Hematopoietic multipotent progenitor cell treated with erythropoietin and hydrocortisone succinate and interleukin-3 and kit ligand, for 4 days (in vitro differentiated cells): ENCODE data around the gene PDZRN3.

Experiments
- DNase-seq: peaks from one replicate; pipeline ENCODE4 v3.0.0-alpha.2; 2015

The PDZRN3 gene

DNA sequence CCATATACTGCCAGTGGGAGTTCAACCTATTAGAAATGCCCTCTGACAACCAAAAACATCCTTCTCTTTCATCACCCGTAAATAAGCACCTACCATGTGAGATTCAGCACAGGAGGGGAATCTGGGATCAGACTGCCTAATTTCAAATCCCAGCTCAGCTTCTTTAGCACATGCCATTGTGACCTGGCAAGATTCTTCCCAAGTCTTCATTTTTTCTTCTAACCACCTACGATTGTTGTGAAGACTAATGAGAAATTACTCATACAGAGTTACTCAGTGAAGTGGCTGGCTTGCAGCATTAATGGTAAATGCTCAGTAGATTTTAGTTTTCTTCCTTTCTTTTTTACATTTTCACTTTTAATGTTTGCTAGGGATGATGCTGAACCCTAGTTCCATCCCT is 176.7 kb downstream of the PDZRN3 start:
- no peak for DNase-seq

DNA sequence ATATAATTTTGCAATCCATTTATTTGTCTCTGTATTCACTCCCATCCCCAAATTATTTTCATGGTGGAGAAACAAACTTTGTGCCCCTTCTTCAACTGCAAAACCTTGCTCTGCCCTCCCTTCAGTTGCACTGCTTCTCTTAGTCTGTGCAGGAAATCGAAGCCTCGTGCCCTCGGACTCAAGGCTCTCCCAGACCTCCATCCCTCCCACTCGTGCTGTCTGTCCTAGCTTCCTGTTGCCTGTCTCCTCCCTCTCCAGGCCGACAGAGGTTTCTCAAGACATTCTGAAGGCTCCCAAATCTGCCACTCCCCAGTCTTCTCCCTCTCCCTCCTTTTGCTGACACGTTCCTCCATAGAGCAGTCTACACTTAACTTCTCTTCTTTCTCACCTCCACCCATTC is 177.6 kb downstream of the PDZRN3 start:
- DNase-seq: no peak

DNA sequence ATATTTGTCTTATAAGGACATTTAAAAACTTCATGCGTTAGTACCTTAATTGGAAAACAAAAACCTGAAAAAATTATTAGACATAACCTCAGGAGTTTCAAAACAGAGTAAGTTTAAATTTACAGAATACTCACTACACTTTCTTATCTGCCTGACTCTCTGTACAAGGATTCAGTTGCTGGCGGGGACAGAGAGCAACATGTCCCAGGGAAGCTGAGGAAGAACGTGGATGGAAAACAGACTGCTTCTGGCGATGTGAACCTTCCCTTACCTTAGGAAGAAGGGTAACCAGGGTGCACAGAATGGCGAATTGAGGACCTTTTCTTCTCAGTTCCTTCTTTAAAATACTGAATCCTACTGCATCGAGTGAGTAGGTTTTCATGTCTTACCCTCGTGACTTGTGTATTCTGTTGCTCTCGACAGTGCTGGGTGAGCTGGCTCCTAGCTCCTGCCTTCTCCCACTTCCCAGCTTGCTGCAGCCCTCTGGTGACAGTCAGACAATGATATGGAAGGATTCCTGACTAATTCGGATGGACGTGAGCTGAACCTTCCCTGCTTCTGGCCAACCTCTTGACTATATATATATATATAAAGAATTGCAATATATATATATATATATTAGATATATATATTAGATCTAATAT is 178.2 kb downstream of the PDZRN3 start:
- DNase-seq: no peak

DNA sequence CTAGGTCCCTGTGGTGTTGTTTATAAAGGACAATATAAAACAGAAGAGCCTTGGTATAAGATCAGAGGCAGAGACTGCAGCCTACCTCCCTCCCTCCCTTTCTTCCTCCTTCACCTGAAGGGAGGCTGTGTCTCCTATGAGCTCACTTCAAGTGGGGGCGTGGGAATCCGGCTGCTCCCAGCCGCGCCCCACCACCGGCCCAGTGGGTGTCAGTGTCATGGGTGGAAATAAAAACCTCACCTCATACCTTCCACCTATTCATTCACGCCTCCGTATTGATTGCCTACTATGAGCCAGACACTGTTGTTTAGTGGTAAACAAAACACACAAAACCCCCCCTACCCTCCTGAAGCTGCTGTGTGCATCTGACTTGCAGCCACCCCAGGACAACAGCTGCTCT is 181.9 kb downstream of the PDZRN3 start:
- no peak for DNase-seq

DNA sequence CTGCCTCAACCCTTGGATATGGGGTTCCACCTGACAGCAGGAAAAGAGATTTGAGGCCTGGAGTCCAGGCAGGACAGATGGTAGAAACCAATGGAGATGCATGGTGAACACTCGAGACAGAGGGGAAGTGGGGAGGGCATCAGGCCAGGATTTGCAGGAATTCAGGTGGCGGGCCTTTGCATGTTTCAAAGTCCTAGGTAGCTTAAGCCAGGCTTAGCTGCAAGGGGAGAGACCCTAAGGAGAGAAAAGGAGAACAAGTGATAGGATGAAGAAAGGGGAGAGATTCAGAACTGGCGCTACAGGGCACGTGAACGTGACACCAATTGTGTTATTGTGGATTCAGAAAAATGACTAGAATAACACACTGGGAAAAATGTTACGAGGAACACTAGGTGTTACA is 182.6 kb downstream of the PDZRN3 start:
- DNase-seq: no peak

DNA sequence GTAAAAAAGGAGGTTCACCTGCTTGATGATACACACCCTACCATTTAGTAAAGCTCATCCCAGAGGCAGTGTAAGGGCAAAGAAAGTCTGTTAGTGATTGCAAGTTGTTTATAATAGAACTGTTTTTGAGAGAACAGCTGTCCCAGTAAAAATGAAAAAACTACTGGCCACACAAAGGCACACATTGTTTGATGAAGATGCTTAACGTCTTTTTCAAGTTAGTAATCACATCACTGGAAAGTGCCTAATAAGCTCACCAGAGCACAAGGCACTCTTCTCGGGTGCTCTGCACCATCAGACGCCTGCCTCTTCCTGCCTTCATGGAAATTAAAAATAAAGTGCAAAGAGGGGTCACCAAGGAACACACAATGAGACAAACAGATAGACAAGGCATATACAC is 186.9 kb downstream of the PDZRN3 start:
- DNase-seq: no peak

DNA sequence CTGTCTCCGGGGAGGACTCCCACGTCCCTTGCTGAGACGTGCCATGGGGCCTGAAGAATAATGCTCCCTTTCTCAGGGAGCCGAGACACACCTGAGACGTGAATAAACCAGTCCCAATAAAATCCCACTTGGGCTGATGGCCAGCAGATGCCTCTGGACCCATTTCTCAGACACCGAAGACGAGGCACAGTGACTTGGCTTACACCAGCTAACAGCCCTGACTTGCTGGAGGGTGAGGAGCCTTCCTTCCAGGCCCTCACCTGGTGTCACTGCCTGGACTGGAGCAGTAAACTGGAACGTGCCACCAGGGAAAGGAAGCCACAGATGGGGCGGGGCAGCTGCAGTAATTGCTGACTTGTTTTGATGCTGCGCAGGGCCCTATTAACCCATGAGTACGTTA is 189.7 kb downstream of the PDZRN3 start:
- no peak for DNase-seq

DNA sequence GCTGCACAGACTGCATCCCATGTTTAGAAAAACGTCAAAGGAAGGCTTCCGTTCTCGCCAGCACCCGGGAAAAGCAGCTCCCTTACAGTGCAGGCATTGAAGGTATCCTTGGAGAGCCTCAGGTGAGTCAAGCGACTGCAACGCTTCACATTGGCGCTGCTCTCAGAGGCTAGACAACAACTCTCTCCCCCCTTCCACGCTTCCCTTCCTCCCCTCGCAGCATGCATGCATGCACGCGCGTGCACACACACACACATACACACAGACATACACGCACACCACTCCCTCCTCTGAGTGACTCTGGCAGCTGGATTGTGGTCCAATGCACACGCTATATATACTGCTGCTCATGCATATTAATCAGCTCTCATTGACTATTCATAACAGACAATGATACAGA is 191.1 kb downstream of the PDZRN3 start:
- DNase-seq: no peak

DNA sequence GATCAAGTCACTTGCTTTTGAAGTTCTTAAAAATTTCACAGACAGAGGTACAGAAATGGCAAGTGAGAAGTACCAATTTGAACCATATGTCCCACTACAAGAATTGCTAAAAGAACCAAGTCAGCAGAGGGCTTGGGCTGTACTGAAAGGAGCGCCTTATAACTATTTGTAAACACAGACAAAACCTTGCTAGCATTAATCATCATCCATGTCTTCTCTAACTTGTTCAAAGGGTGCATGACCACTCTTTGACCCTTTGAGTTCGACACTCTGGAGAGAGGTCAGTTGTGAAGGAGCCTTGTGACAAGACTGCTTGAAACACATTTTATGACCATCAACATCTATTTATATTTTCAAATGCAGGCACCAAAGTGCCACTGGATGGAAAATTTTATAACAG is 191.7 kb downstream of the PDZRN3 start:
- DNase-seq: no peak

DNA sequence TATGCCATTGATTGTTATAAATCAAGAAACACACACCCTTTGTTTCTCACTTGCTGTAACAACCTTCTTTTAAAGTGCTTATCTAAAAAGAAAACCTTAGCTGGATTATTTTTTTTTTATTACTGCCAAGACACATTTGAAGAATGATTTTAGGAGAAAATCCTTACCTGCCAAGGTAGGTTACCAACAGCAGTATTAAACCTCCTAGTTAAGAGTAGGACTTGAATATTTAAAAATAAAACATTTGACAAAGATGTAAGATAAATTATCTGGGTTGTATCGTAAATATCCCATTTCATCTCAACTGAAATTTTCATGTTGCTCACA is 192.1 kb downstream of the PDZRN3 start:
- no peak for DNase-seq

DNA sequence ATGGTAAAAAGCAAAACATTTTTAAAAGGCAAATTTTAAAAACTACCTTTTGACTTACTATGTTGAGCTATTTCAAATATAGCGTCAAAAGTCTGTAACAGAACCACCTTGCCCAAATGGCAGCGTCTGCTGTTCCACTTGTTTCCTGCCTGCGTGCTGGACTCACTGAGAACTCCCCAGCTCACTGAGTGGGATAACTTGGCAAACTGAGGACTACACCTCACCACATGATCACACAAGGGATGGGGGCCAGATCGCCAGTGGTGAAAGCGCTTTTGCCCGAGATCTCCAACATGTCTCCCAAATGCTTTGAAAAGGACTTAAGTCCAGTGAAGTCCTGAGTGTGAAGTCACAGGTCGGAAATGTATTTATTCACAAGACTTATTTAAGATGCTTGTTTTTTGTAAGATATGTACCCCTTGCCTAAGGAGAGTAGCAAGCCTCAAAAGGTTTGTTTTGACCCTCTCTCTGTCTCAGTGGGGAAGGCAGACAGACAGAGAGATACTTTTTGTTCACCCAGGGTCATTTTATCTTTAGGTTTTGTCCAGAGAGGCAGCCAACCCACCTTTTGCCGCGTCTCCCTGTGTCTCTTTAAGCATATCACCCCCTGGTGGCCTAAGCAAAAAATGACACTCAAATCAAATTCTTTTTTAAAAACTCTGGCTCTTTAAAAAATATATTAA is 192.6 kb downstream of the PDZRN3 start:
- DNase-seq: peak; percentile 75

DNA sequence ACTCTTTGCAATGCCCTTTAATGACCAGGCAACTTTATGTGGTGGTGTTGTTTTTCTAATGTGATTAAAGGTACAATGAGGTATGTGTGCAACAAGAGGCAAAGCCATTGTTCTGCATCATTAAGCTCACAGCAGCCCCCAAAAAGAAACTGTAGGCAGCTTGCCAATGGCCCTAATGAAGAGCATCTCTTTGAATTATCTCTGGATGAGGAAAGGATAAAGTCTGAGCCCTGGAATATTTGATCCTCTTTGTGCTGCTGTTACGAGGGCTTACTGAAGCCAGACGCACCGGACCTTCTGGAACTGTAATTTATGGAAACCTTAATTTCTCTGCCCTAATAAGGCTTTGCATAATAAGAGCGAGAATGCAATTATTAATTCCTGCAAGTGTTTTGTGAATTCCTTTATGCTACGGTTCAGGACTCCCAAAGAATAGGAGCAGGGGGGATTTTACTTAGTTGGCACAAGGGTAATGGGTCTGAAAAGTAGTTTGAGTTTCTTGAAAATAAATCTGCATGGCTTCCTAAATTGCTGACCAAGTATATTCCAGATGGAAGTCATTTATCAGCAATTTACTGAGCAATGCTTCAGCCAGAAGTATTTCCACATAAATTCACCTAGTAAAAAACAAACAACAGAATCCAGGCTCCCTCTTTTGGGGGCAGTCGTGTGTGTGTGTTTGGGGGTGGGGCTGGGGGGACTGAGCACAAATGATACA is 193.4 kb downstream of the PDZRN3 start:
- no peak for DNase-seq

DNA sequence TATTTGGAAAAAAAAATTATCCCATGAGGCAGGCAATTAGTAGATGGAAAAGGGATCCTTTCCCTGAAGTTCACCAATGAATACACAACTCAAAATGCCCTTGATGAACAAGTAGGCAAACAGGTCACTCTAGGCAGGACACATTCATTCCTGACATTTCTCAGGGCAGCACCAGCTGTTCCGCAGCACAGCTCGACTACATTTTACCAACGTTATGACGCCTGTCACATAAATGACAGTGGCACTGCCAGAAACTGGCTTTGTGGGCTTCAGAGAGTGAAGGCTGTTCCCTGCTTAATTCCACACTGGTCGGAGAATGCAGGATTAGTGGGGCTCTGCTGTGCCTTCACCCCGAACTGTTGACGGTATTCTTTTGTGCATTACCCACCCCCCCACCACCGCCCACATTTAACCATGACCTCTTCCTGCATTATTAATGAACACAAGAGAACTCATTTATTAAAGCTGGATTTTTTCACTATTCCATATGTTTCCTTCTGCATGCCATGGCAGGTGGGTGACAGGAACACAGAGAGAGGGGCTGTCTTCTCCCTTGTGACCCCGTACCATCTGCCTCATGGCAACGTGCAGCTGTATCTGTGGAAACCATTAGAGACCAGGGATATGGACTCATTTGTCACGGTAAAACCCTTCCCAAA is 197.6 kb downstream of the PDZRN3 start:
- DNase-seq: no peak

DNA sequence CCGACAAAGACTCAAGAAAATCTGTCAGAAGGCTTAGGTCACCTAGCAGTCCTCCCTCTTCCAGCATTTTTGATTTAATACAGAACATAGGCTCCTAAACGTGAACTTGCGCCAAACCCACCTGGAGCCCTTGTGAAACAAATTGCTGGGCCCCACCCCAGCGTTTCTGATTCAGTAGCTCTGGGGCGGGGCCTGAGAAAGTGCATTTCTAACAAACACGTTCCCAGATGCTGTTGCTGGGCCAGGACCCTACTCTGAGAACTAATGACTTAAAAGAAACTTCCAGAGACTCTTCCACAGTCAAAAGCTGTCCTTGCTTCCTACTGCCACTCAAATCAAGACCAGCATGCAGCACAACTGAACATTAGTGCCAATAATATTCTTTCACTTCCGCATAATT is 198.1 kb downstream of the PDZRN3 start:
- DNase-seq: no peak

DNA sequence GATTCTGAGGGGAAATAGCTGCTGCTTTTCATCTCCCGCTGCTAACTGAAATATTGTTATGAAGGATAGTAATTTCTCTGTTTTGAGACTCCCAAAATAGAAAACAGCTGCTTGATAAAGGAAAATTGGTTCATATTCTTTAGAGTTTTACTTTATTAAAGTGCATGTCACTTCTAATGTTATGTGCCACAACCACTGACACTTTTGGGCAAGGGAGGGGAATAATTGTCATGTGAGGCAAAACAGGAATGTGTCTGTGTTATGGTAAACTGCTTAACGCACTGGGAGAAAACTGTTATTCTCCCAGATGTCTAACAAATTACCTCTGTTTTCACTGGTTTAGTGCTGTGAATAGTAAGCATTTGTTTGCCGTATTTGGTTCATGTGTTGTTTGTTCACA is 201.6 kb downstream of the PDZRN3 start:
- DNase-seq: no peak

DNA sequence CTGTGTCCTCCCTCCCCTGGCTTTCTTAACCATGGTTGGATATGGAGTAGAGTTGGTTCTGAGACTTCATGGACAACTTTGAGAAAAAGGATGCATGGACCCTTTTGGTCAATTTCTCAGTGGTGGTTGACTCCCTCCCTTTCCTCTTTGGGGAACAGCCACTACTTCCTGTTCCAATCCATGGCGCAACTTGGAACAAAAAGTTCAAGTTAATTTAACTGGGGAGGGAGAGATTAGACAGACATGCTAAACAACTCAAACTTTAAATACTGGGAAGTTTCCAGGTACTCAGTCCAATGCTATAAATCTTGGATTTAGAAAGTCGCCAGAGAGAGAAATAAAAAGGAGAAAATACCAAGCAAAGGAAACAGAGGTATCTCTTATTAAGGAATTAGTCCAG is 202.2 kb downstream of the PDZRN3 start:
- no peak for DNase-seq

DNA sequence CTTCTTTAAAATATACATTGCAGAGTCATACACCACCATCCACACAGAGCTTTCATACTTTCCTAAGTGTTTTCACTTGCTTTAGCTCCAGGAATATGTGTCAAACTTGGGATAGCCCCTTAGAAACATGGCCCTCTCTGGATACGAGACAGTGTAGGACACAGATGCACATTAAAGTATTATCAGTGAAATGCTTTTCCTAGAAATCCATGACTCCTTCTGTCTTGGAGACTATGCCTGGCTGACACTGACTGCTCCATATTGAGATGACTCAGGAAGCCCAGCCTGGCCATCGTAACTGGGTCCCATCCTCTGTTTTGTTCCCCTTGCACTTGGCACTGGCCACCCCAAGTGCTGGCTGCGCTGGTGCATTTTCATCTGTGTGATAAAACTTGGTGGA is 204.8 kb downstream of the PDZRN3 start:
- no peak for DNase-seq

DNA sequence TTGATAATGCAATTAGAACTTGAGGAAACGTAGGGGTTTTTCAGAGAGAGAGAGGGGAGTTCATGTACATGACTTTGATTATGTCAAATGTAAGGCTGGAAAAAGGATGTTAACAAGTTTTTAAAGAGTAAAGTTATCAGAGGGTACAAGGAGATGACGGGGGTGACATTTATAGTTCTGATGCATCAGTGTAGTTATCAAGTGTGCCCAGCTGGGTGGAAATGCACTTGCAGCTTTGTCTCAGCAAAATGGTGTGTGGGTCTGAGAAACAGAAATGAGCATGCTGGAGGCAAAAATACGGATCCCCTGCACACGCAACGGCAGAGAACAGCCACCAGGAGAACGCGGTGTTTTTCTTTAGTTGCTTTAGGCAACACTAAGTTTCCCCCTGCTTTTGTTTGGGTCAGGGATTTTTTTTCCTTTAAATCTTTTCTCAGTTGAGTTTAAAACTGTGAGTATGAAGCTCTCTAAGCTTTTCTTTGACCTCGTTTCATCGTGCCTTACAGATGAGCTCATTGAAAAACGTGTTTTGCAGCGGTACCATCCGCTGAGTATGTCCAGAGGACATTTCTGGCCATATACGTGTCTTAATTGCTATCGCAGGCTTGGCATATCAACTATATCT is 205.4 kb downstream of the PDZRN3 start:
- DNase-seq: no peak

DNA sequence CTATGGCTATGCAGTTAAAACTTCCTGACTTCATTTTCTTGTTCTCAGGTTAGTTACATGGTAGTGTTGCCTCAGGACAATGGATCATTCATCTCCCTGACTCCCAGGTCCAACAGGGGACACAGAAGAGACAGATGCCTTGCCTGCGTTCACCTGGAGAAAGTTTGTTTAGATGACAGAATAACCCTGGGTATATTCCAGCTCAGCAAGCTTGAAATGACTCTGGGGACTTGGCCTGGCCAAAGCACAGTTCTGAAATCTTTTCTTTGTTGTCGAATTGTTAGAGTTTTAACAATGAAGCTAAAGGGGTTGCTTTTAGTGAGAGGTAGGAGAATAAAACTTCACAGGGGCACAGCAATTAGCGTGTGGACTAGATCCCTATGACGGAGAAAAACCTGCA is 206.1 kb downstream of the PDZRN3 start:
- no peak for DNase-seq

DNA sequence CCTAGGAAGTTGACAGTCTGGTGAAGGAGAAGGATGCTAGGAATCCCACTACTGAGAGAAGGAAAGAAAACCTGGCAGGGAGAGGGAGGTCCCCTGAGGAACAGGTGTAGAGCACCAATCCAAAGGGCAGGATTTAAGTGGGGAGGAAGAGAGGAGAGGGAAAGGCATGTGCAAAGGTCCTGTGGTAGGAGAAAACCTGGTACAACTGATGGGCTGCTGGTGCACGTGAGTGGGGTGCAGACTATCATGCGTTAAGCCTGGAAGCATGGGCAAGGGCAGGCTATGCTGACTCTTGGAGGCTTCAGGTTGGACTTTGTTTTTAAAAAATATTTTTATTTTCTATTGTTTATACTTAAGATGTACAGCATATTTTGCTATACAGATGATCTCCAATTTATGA is 209.6 kb downstream of the PDZRN3 start:
- no peak for DNase-seq

DNA sequence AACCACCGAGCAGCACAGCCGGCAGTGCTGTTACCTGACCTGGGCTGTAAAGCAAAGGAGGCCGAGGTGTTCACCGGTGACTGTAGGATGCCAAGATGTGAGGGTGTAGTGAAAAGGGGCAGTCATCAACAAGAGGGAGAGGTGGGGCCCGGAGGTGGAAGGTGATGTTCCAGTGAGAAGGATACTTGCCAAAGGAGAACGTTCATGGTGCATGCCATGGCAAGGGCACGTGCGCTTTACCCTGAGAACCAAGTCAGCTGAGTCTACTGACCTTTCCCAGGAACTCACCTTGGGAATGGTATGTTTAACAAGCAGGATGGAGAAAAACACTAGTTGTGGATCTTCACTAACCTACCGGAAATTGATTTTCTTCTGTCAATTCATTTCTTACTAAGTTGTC is 211.1 kb downstream of the PDZRN3 start:
- no peak for DNase-seq

DNA sequence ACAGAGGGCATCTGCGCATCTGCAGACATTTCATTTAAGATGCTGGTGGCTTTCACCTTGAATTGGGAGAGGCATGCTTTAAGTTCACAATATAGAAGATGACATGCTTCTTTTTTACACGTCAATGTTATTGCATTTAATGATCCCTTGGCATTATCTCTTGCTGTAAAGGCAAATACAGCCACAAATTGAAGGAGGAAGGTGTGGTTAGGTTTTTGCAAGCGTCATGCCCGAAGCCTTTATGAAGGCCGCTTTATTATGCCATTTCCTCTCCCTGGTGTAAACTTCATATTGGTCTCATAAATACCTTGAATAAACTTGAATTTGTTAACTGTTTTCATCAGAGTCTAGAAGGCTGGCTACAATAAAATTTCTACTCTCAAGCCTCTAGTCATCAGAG is 212.7 kb downstream of the PDZRN3 start:
- no peak for DNase-seq

DNA sequence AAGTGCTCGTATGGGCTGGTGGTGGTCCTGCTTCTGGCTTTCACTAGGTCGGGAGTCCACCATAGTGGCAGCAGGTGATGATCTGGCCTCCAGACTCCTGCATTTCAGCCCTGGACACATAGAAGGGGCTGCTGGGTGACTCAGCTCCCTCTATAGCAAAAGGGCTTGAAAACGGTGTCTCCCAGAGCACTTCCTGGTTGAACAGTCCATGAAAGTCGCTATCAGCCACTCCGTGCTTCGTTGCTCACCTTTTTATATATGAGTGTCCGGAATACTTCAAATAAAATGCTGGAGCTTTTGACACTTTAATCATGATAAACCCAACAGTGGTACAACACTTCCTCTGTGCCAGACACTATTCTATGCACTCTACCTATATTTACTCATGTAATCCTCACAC is 213.2 kb downstream of the PDZRN3 start:
- no peak for DNase-seq
